NT2/D1 (cell line): ENCODE results near the gene ZFR2.
"Not testable (repeated sequence)": the region's sequence is repeated elsewhere in the genome, so short reads cannot be mapped to it uniquely, and the experiment has no call there.

Source experiments
- SUZ12 ChIP-seq: IDR thresholded peaks from 2 replicates; pipeline ENCODE4 v1.6.1; 2011; ENCODE audit not compliant: insufficient read length, insufficient read depth; ENCODE audit errors: extremely low read depth
- YY1 ChIP-seq: IDR thresholded peaks from 2 replicates; pipeline ENCODE4 v1.6.1; 2011; ENCODE audit not compliant: insufficient read length, insufficient read depth

GRCh38 chr19:3758297-3758696 is 110.5 kb downstream of the ZFR2 start:
- not testable (repeated sequence) for TF ChIP-seq YY1, SUZ12
